GM23248 (cell line): Measurements from ENCODE around the gene PALB2. TPM values are rescaled to one million over a fixed set of nuclear protein-coding genes. Genes with fewer than 3 reads are reported as not detected.
A peak's percentile ranks its signal among the peaks of the same experiment; 100 is the strongest.

Source experiments
- DNase-seq: peaks from one replicate; pipeline ENCODE4 v3.0.0-alpha.2; 2015
- H2AFZ ChIP-seq: fragments of 200-600 bp; sonication (generic); 2 replicates; pipeline ENCODE4 v1.6.1; 2016; ENCODE audit warnings: antibody characterized with exemption
- H3F3A ChIP-seq: fragments of 200-600 bp; sonication (generic); 2 replicates; pipeline ENCODE4 v1.6.1; 2016; ENCODE audit warnings: mild to moderate bottlenecking, antibody characterized with exemption, mixed run types; ENCODE audit not compliant: insufficient read depth
- H3K27ac ChIP-seq: fragments of 200-600 bp; sonication (generic); 2 replicates; pipeline ENCODE4 v1.5.1; 2016; ENCODE audit warnings: mild to moderate bottlenecking
- H3K27me3 ChIP-seq: fragments of 200-600 bp; sonication (generic); replicated peaks from 2 replicates; pipeline ENCODE4 v1.6.1; 2016; ENCODE audit warnings: mild to moderate bottlenecking; ENCODE audit not compliant: insufficient read depth
- H3K36me3 ChIP-seq: fragments of 200-600 bp; sonication (generic); 2 replicates; pipeline ENCODE4 v1.6.1; 2016; ENCODE audit warnings: low read depth, mild to moderate bottlenecking
- H3K4me1 ChIP-seq: fragments of 200-600 bp; sonication (generic); 2 replicates; pipeline ENCODE4 v1.6.1; 2016; ENCODE audit warnings: mild to moderate bottlenecking; ENCODE audit not compliant: insufficient read depth
- H3K4me2 ChIP-seq: fragments of 200-600 bp; sonication (generic); one replicate; pipeline ENCODE4 v1.6.1; 2016; ENCODE audit warnings: mild to moderate bottlenecking; ENCODE audit not compliant: unreplicated experiment
- H3K4me3 ChIP-seq: fragments of 200-600 bp; sonication (generic); 2 replicates; pipeline ENCODE4 v1.5.1; 2016; ENCODE audit warnings: mild to moderate bottlenecking
- H3K79me2 ChIP-seq: fragments of 200-600 bp; sonication (generic); 2 replicates; pipeline ENCODE4 v1.6.1; 2016; ENCODE audit warnings: mild to moderate bottlenecking; ENCODE audit not compliant: insufficient read depth
- H3K9ac ChIP-seq: fragments of 200-600 bp; sonication (generic); 2 replicates; pipeline ENCODE4 v1.6.1; 2016; ENCODE audit warnings: mild to moderate bottlenecking
- H3K9me2 ChIP-seq: fragments of 200-600 bp; sonication (generic); 2 replicates; pipeline ENCODE4 v1.6.1; 2016; ENCODE audit warnings: mixed run types, mild to moderate bottlenecking, moderate library complexity; ENCODE audit not compliant: insufficient read depth
- H3K9me3 ChIP-seq: fragments of 200-600 bp; sonication (generic); one replicate; pipeline ENCODE4 v1.6.1; 2017; ENCODE audit warnings: low read depth
- H4K20me1 ChIP-seq: fragments of 200-600 bp; sonication (generic); 2 replicates; pipeline ENCODE4 v1.6.0; 2016; ENCODE audit not compliant: insufficient read depth
- EZH2 ChIP-seq: fragments of 200-600 bp; sonication (generic); IDR thresholded peaks from 2 replicates; pipeline ENCODE4 v1.6.1; 2018; ENCODE audit warnings: antibody characterized with exemption, mild to moderate bottlenecking; ENCODE audit not compliant: insufficient read depth, poor library complexity, severe bottlenecking
- EZH2phosphoT487 ChIP-seq: fragments of 200-600 bp; sonication (generic); IDR thresholded peaks from 2 replicates; pipeline ENCODE4 v1.6.1; 2018; ENCODE audit warnings: antibody characterized with exemption, moderate library complexity, mild to moderate bottlenecking, low read depth; ENCODE audit not compliant: insufficient read depth
- WGBS, 2 experiments: methylation state at CpG; one replicate each; pipeline ENCODE4 v1.1.6; 2015 to 2017; ENCODE audit warnings: low lambda C conversion rate in 2 of 2, low coverage in 1 of 2; ENCODE audit errors: missing lambda C conversion rate in 2 of 2; 5-methylcytosine and 5-hydroxymethylcytosine counted together
- in situ Hi-C: fragments of 300-500 bp; cut with MboI; formaldehyde crosslinking; loops from 2 replicates; pipeline ENCODE4 v1.15.0; 2020
- polyA plus RNA-seq: library from polyadenylated mRNA; unstranded; fragments of >200 nt; fragmentation: Nextera tagmentation; extraction: Ambion mirVana; gene quantifications from 2 replicates; pipeline ENCODE4 v1.2.1, GENCODE V29; 2016
- total RNA-seq: library from RNA; depleted of rRNA; stranded (reverse); fragments of >200 nt; shearing (Covaris generic); gene quantifications from 2 replicates; pipeline ENCODE4 v1.2.3, GENCODE V29; 2014

The PALB2 gene
- total and polyA plus RNA-seq, 2 experiments from 2014 or later: 7.8 to 15.3 TPM

- WGBS, 2 experiments: 65 to 66% methylated on average over 4 of the region's 4 CpGs
- H3K27me3 ChIP-seq: no peaks in the 10 kb centered on the region
- no peak overlapping the region for H3K4me3 ChIP-seq
- H3K79me2 ChIP-seq: no peaks in the 10 kb centered on the region
- no peaks in the 10 kb centered on the region for H4K20me1 ChIP-seq
- H3K27ac ChIP-seq: peak overlapping the region; percentile 45; the same call in 1 of the 2 replicates
- H3K4me1 ChIP-seq: no peaks in the 10 kb centered on the region; the same call in 1 of the 2 replicates
- no peaks in the 10 kb centered on the region for H3K9me3 ChIP-seq
- no peak overlapping the region for H3K9ac ChIP-seq
- DNase-seq: peak; percentile 48
- H3K36me3 ChIP-seq: 0 out of 2 replicates have a peak, but pooled peaks cover 10% of the 10 kb centered on the region
- TF ChIP-seq EZH2phosphoT487 (no peak), EZH2 (no peak)
- no peak overlapping the region for H3K4me2 ChIP-seq
- no peaks in the 10 kb centered on the region for H3F3A ChIP-seq
- H2AFZ ChIP-seq: no peak overlapping the region
- no peaks in the 10 kb centered on the region for H3K9me2 ChIP-seq
- in situ Hi-C loops: no loop called here
Observed at GRCh38 chr16:23608194-23608593, 32.9 kb downstream of the PALB2 start.

- Histone ChIP-seq H3K27me3 (no peaks in the 10 kb centered on the region), H3K9ac (no peak overlapping the region), H3K27ac (peak overlapping the region; percentile 45; the same call in 1 of the 2 replicates), H3K9me2 (no peaks in the 10 kb centered on the region), H4K20me1 (no peaks in the 10 kb centered on the region), H3K9me3 (no peaks in the 10 kb centered on the region), H3K79me2 (no peaks in the 10 kb centered on the region), H3K4me1 (no peaks in the 10 kb centered on the region; the same call in 1 of the 2 replicates), H2AFZ (no peak overlapping the region), H3K4me2 (no peak overlapping the region), H3K4me3 (no peak overlapping the region), H3K36me3 (peaks cover 14% of the 10 kb centered on the region; the same call in 1 of the 2 replicates), H3F3A (no peaks in the 10 kb centered on the region)
- WGBS, 2 experiments: 58 to 64% methylated on average over 6 of the region's 6 CpGs
- no peak for TF ChIP-seq EZH2phosphoT487
- no peak for TF ChIP-seq EZH2
- DNase-seq: peak; percentile 58
- in situ Hi-C loops: no loop called here
Observed at GRCh38 chr16:23607726-23608125, 33.4 kb downstream of the PALB2 start.

GRCh38 chr16:23597003-23597756 is 43.9 kb downstream of the PALB2 start:
- Histone ChIP-seq H3K4me3 (no peak overlapping the region), H3F3A (no peaks in the 10 kb centered on the region), H3K27me3 (no peaks in the 10 kb centered on the region), H4K20me1 (no peaks in the 10 kb centered on the region), H3K36me3 (no peaks in the 10 kb centered on the region), H3K9ac (no peak overlapping the region), H3K9me3 (no peaks in the 10 kb centered on the region), H3K4me2 (peak overlapping the region; percentile 55), H3K79me2 (peaks cover 39% of the 10 kb centered on the region), H2AFZ (peak overlapping the region; percentile 92), H3K4me1 (peaks cover 8% of the 10 kb centered on the region), H3K9me2 (no peaks in the 10 kb centered on the region), H3K27ac (no peak overlapping the region)
- WGBS, 2 experiments: 75 to 76% methylated on average over 11 of the region's 11 CpGs
- no peak for TF ChIP-seq EZH2
- no peak for TF ChIP-seq EZH2phosphoT487
- in situ Hi-C loops: no loop called here
- peak; percentile 26 for DNase-seq

- peak within 1 kb of the TSS; percentile 96 for H3K4me2 ChIP-seq
- peaks cover 8% of the 10 kb centered on the region for H3K4me1 ChIP-seq
- peak within 1 kb of the TSS; percentile 93 for H3K9ac ChIP-seq
- WGBS, 2 experiments: 1% methylated on average over 60 to 63 of the region's 67 CpGs
- TF ChIP-seq EZH2: no peak
- no peak for TF ChIP-seq EZH2phosphoT487
- DNase-seq: peak; percentile 97
- no peaks in the 10 kb centered on the region for H3K27me3 ChIP-seq
- H3K9me2 ChIP-seq: no peaks in the 10 kb centered on the region
- in situ Hi-C loops: no loop called here
- H4K20me1 ChIP-seq: no peaks in the 10 kb centered on the region
- peak within 1 kb of the TSS; percentile 88 for H3K4me3 ChIP-seq
- H2AFZ ChIP-seq: peak within 1 kb of the TSS; percentile 92
- no peaks in the 10 kb centered on the region for H3K36me3 ChIP-seq
- H3F3A ChIP-seq: no peaks in the 10 kb centered on the region
- peaks cover 50% of the 10 kb centered on the region for H3K79me2 ChIP-seq
- H3K9me3 ChIP-seq: no peaks in the 10 kb centered on the region
- H3K27ac ChIP-seq: peak within 1 kb of the TSS; percentile 53
Observed at GRCh38 chr16:23595951-23596720, 45.0 kb downstream of the PALB2 start, which contains the start of gene NDUFAB1. Gene NDUFAB1, minus strand, starts transcription at chr16:23596316. Its CDS starts 26 bp downstream, at chr16:23596290.
